ENCODE results near the gene MARCHF4. TPM values are rescaled to one million over a fixed set of nuclear protein-coding genes. Genes with fewer than 3 reads are reported as not detected.
A peak's percentile ranks its signal among the peaks of the same experiment; 100 is the strongest.
"Not testable (repeated sequence)": the region's sequence is repeated elsewhere in the genome, so short reads cannot be mapped to it uniquely, and the experiment has no call there.

Gene MARCHF4
- total and polyA plus RNA-seq, 7 experiments from 2014 or later = not detected

DNA sequence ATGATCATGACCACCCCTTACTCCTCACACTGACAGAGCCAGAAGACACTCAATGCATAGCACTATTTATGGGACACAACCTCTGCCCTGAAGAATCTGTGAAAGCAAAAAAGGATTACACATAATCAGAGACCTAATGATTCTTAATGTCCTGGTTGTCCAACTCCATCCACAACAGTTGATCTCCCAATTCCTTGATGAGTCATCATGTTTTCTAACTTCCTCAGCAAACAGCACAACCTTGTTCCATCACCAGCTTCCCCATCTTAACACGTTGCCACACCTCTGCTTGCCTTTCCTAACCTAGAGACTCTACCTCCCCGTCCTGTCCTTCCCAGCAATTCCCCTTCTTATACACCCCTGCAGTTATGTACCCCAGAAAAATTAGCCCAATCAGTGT lies 13.2 kb upstream of the MARCHF4 start:
- H3K4me1 ChIP-seq (ENCODE audit: control insufficient read depth in 2 of 2, insufficient read depth in 2 of 2, low read length in 2 of 2) = peaks cover 0 to 13% of the 10 kb centered on the region in 2 donors
- no peaks in the 10 kb centered on the region for H3K27me3 Mint-ChIP-seq
- POLR2A ChIA-PET = no interaction called here
- H3K36me3 ChIP-seq (ENCODE audit: control insufficient read depth in 2 of 3, insufficient read depth in 3 of 3, low read length in 3 of 3) = no peaks in the 10 kb centered on the region
- ATAC-seq = no peak
- no peaks in the 10 kb centered on the region for H3K27me3 ChIP-seq (ENCODE audit: control insufficient read depth in 2 of 2, insufficient read depth in 2 of 2, low read length in 2 of 2)
- no peak for DNase-seq
- no peak overlapping the region for H3K4me3 ChIP-seq (ENCODE audit: low read length)
- no peaks in the 10 kb centered on the region for H3K9me3 ChIP-seq (ENCODE audit: control insufficient read depth in 2 of 3, low read length in 3 of 3)
- no peak overlapping the region for H3K27ac ChIP-seq (ENCODE audit: low read depth, low read length)
- no peak overlapping the region for H3K4me3 Mint-ChIP-seq
- CTCF ChIA-PET = no interaction called here
- H3K9me3 Mint-ChIP-seq = peaks cover 0 to 2% (median 0%) of the 10 kb centered on the region in 11 donors
- H3K27ac Mint-ChIP-seq = no peak overlapping the region
- intact Hi-C loops (cut with micrococcal nuclease) = loop anchor here (5.0 kb wide), 1 partner anchor 33 kb away; no protein-coding TSS in a partner anchor
- peaks cover 11 to 19% (median 18%) of the 10 kb centered on the region in 7 donors for H3K4me1 Mint-ChIP-seq
- peaks cover 0 to 2% (median 0%) of the 10 kb centered on the region in 5 donors for H3K36me3 Mint-ChIP-seq

DNA sequence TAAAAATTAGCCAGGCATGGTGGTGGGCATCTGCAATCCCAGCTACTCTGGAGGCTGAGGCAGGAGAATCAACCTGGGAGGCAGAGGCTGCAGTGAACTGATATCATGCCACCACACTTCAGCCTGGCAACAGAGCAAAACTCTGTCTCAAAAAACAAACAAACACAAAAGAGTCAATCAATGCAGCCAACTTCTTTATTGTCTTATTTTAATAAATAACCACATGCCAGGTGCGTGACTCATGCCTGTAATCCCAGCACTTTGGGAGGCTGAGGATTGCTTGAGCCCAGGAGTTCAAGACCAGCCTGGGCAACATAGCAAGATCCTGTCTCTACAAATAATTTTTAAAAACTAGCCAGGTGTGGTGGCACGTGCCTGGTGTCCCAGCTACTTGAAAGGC lies 12.1 kb upstream of the MARCHF4 start:
- H3K4me1 ChIP-seq (ENCODE audit: control insufficient read depth in 2 of 2, insufficient read depth in 2 of 2, low read length in 2 of 2) = peaks cover 0 to 13% of the 10 kb centered on the region in 2 donors
- ATAC-seq; H3K27ac ChIP-seq (ENCODE audit: low read depth, low read length); CTCF ChIA-PET; H3K36me3 ChIP-seq (ENCODE audit: control insufficient read depth in 2 of 3, insufficient read depth in 3 of 3, low read length in 3 of 3); H3K27me3 ChIP-seq (ENCODE audit: control insufficient read depth in 2 of 2, insufficient read depth in 2 of 2, low read length in 2 of 2); H3K9me3 Mint-ChIP-seq; H3K36me3 Mint-ChIP-seq; intact Hi-C loops (cut with micrococcal nuclease); H3K4me3 ChIP-seq (ENCODE audit: low read length); H3K27ac Mint-ChIP-seq; DNase-seq; H3K27me3 Mint-ChIP-seq; H3K4me3 Mint-ChIP-seq; H3K9me3 ChIP-seq (ENCODE audit: control insufficient read depth in 2 of 3, low read length in 3 of 3); POLR2A ChIA-PET: not testable (repeated sequence)
- peaks cover 11 to 19% (median 18%) of the 10 kb centered on the region in 7 donors for H3K4me1 Mint-ChIP-seq

DNA sequence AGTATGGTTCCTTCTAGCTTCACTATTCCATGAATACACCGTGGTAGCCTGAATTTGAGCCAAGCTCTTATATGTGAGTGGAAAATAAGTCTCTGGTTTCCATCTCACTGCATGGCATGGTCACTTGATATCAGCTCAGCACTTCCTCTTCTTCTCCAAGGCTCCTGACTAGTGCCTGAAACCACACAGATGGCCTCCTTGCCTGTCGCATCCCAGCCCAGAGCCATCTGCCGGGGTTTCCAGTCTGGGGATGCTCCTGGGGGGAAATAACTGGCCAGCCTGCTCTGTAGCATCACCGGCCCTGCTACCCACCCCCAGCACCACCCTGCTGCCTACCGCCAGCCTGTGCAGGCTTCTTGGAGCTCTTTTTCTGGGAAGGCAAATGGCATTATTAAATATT lies 7.7 kb upstream of the MARCHF4 start:
- no peak overlapping the region for H3K27ac Mint-ChIP-seq
- no peaks in the 10 kb centered on the region for H3K4me1 Mint-ChIP-seq
- Histone ChIP-seq H3K9me3 (ENCODE audit: control insufficient read depth in 2 of 3, low read length in 3 of 3) (no peaks in the 10 kb centered on the region), H3K36me3 (ENCODE audit: control insufficient read depth in 2 of 3, insufficient read depth in 3 of 3, low read length in 3 of 3) (no peaks in the 10 kb centered on the region), H3K27me3 (ENCODE audit: control insufficient read depth in 2 of 2, insufficient read depth in 2 of 2, low read length in 2 of 2) (no peaks in the 10 kb centered on the region), H3K4me1 (ENCODE audit: control insufficient read depth in 2 of 2, insufficient read depth in 2 of 2, low read length in 2 of 2) (no peaks in the 10 kb centered on the region), H3K4me3 (ENCODE audit: low read length) (no peak overlapping the region), H3K27ac (ENCODE audit: low read depth, low read length) (no peak overlapping the region)
- ATAC-seq (no peak), DNase-seq (no peak)
- H3K36me3 Mint-ChIP-seq = no peaks in the 10 kb centered on the region
- ChIA-PET CTCF (no interaction called here), POLR2A (no interaction called here)
- no peak overlapping the region for H3K4me3 Mint-ChIP-seq
- H3K27me3 Mint-ChIP-seq = peaks cover 0 to 21% (median 4%) of the 10 kb centered on the region in 5 donors
- intact Hi-C loops (cut with micrococcal nuclease) = no loop called here
- H3K9me3 Mint-ChIP-seq = peaks cover 0 to 1% (median 0%) of the 10 kb centered on the region in 11 donors

DNA sequence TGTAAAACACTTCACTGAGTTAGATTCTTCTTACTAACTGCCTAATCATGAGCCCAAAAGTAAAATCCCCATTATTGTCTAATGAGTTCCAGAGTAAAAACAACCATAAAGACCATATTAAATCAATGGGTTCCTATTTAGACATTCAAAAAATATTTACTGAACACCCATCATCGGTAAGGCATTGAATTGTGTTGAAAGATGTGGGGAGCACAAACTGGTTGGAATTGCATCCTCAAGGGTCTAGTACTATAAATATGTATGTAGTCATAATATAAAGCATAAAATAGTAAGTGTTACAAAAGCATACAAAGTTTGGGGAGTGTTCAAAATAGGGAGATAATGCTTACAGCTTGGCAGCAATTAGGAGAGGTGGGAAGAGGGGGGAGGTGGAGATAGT lies 3.0 kb upstream of the MARCHF4 start:
- ChIA-PET CTCF (interaction anchor here (0.8 kb wide), 1 partner anchor 9 kb away, joined by 4 read pairs; no protein-coding TSS in a partner anchor), POLR2A (no interaction called here)
- DNase-seq = no peak
- peaks cover 12 to 25% (median 16%) of the 10 kb centered on the region in 7 donors for H3K4me1 Mint-ChIP-seq
- peaks cover 23 to 52% (median 29%) of the 10 kb centered on the region in 5 donors for H3K27me3 Mint-ChIP-seq
- H3K36me3 Mint-ChIP-seq = no peaks in the 10 kb centered on the region
- Histone ChIP-seq H3K27me3 (ENCODE audit: control insufficient read depth in 2 of 2, insufficient read depth in 2 of 2, low read length in 2 of 2) (peaks cover 3 to 8% of the 10 kb centered on the region in 2 donors), H3K4me3 (ENCODE audit: low read length) (no peak overlapping the region), H3K9me3 (ENCODE audit: control insufficient read depth in 2 of 3, low read length in 3 of 3) (no peaks in the 10 kb centered on the region), H3K36me3 (ENCODE audit: control insufficient read depth in 2 of 3, insufficient read depth in 3 of 3, low read length in 3 of 3) (no peaks in the 10 kb centered on the region), H3K27ac (ENCODE audit: low read depth, low read length) (no peak overlapping the region), H3K4me1 (ENCODE audit: control insufficient read depth in 2 of 2, insufficient read depth in 2 of 2, low read length in 2 of 2) (peaks cover 0 to 7% of the 10 kb centered on the region in 2 donors)
- no peak overlapping the region for H3K4me3 Mint-ChIP-seq
- H3K27ac Mint-ChIP-seq = no peak overlapping the region
- ATAC-seq = no peak
- H3K9me3 Mint-ChIP-seq = peaks cover 0 to 8% (median 0%) of the 10 kb centered on the region in 11 donors
- intact Hi-C loops (cut with micrococcal nuclease) = no loop called here

DNA sequence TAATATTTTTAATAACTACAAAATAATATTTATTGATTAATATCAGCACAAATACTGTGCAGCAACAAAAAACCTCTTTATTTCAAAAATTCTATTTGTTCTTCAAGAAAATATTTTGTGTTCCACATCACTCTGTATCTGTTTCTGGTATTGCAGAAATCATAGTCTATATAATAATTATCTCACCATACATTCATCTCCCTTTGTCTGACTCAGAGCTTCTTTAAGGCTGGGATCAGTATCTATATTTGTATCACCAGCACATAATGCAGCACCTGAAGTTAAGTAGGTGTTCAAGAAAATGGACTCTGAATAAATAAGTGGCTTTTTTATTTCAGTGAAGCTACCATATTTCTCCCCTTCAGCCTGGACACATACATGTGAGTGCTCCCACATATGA lies 1.6 kb upstream of the MARCHF4 start:
- Histone ChIP-seq H3K36me3 (ENCODE audit: control insufficient read depth in 2 of 3, insufficient read depth in 3 of 3, low read length in 3 of 3) (no peaks in the 10 kb centered on the region), H3K9me3 (ENCODE audit: control insufficient read depth in 2 of 3, low read length in 3 of 3) (no peaks in the 10 kb centered on the region), H3K4me3 (ENCODE audit: low read length) (no peak overlapping the region), H3K4me1 (ENCODE audit: control insufficient read depth in 2 of 2, insufficient read depth in 2 of 2, low read length in 2 of 2) (peaks cover 0 to 7% of the 10 kb centered on the region in 2 donors), H3K27ac (ENCODE audit: low read depth, low read length) (no peak overlapping the region), H3K27me3 (ENCODE audit: control insufficient read depth in 2 of 2, insufficient read depth in 2 of 2, low read length in 2 of 2) (peaks cover 4 to 8% of the 10 kb centered on the region in 2 donors)
- DNase-seq = no peak
- intact Hi-C loops (cut with micrococcal nuclease) = loop anchor here in 1 of 2 donors (2.0 kb wide), 1 partner anchor 21 kb away; no protein-coding TSS in a partner anchor
- Mint-ChIP-seq H3K27me3 (peaks cover 37 to 59% (median 41%) of the 10 kb centered on the region in 5 donors), H3K36me3 (peaks cover 0 to 6% (median 0%) of the 10 kb centered on the region in 5 donors), H3K4me3 (no peak overlapping the region), H3K9me3 (peaks cover 0 to 6% (median 2%) of the 10 kb centered on the region in 11 donors), H3K27ac (no peak overlapping the region), H3K4me1 (peaks cover 12 to 28% (median 16%) of the 10 kb centered on the region in 7 donors)
- POLR2A ChIA-PET = interaction anchor here (0.7 kb wide), 1 partner anchor 67 kb away, joined by 3 read pairs; no protein-coding TSS in a partner anchor
- ATAC-seq = no peak
- CTCF ChIA-PET = interaction anchor here (0.7 kb wide), 1 partner anchor 221 kb away, joined by 4 read pairs; no protein-coding TSS in a partner anchor

DNA sequence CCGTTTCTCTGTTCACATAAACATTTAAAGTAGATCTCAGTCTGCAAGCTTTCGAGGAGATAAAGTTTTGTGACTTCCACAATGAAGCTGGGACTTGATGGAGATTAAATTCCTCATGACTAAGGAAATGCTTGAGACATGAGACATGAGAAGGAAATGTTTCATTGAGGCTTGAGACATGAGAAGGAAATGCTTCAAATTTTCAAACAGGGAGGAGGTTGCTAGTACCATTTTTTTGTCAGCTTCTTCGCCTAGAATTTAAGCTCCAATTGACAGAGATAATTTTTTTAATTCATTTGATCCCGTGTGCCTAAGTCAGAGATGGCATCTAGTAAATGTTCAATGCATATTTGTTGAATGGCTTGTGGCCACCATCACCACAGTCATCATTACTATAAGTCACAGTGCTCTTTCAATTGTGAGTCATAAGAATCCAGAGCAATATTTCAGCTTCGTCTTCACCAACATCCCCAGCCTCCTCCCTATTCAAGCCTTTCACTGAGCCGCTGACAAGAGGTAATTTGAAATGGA lies 543 bp upstream of the MARCHF4 start:
- intact Hi-C loops (cut with micrococcal nuclease) = loop anchor here (1.0 to 2.0 kb wide), 3 partner anchors 20 to 39 kb away; partner anchors contain the start of gene SMARCAL1 (in 1 of the 2)

More for the DNA sequence above, 543 bp upstream of the MARCHF4 start:
- peaks cover 12 to 28% (median 16%) of the 10 kb centered on the region in 7 donors for H3K4me1 Mint-ChIP-seq
- Histone ChIP-seq H3K27ac (ENCODE audit: low read depth, low read length) (no peak overlapping the region), H3K4me3 (ENCODE audit: low read length) (no peak overlapping the region), H3K36me3 (ENCODE audit: control insufficient read depth in 2 of 3, insufficient read depth in 3 of 3, low read length in 3 of 3) (no peaks in the 10 kb centered on the region), H3K4me1 (ENCODE audit: control insufficient read depth in 2 of 2, insufficient read depth in 2 of 2, low read length in 2 of 2) (peaks cover 0 to 7% of the 10 kb centered on the region in 2 donors), H3K9me3 (ENCODE audit: control insufficient read depth in 2 of 3, low read length in 3 of 3) (no peaks in the 10 kb centered on the region), H3K27me3 (ENCODE audit: control insufficient read depth in 2 of 2, insufficient read depth in 2 of 2, low read length in 2 of 2) (peaks cover 4 to 8% of the 10 kb centered on the region in 2 donors)
- no peak overlapping the region for H3K27ac Mint-ChIP-seq
- DNase-seq (no peak), ATAC-seq (no peak)
- H3K4me3 Mint-ChIP-seq = peak overlapping the region in 8 of 10 donors; percentile 19 to 74 (median 62)
- peaks cover 0 to 6% (median 2%) of the 10 kb centered on the region in 11 donors for H3K9me3 Mint-ChIP-seq
- peaks cover 0 to 6% (median 0%) of the 10 kb centered on the region in 5 donors for H3K36me3 Mint-ChIP-seq
- ChIA-PET CTCF (no interaction called here), POLR2A (interaction anchor here (0.5 to 0.9 kb wide), 2 partner anchors 20 to 246 kb away, joined by 3 read pairs; no protein-coding TSS in a partner anchor)
- H3K27me3 Mint-ChIP-seq = peaks cover 47 to 68% (median 48%) of the 10 kb centered on the region in 5 donors
